Mesenchymal stem cell (in vitro differentiated cells and primary cell): ENCODE results near the gene FAT1.

ENCODE experiments used
- DNase-seq: peaks from one replicate; pipeline ENCODE4 v3.0.0-alpha.2; 2013
- H2AFZ ChIP-seq: one replicate; pipeline ENCODE4 v1.6.1; 2013; ENCODE audit warnings: low read depth, mild to moderate bottlenecking, control low read depth, inconsistent platforms, low read length, moderate library complexity
- H2AK5ac ChIP-seq: 2 replicates; pipeline ENCODE4 v1.6.1; 2013; ENCODE audit warnings: low read length, moderate library complexity, mild to moderate bottlenecking, inconsistent platforms; ENCODE audit not compliant: severe bottlenecking
- H2BK120ac ChIP-seq: one replicate; pipeline ENCODE4 v1.6.1; 2013; ENCODE audit warnings: low read depth, mild to moderate bottlenecking, inconsistent platforms, low read length, moderate library complexity
- H2BK12ac ChIP-seq, 2 experiments: one replicate each; pipeline ENCODE4 v1.6.1; 2013; ENCODE audit warnings: inconsistent platforms in 2 of 2, low read length in 2 of 2, mild to moderate bottlenecking in 2 of 2, moderate library complexity in 2 of 2, control low read depth in 1 of 2
- H2BK15ac ChIP-seq: one replicate; pipeline ENCODE4 v1.6.1; 2013; ENCODE audit warnings: mild to moderate bottlenecking, low read depth, inconsistent platforms; ENCODE audit not compliant: poor library complexity, severe bottlenecking
- H2BK5ac ChIP-seq: 2 replicates; pipeline ENCODE4 v1.6.1; 2013; ENCODE audit warnings: low read depth, mild to moderate bottlenecking, low read length, control low read depth, inconsistent platforms; ENCODE audit not compliant: poor library complexity, severe bottlenecking
- H3K14ac ChIP-seq, 2 experiments: one replicate each; pipeline ENCODE4 v1.6.1; 2013; ENCODE audit warnings: inconsistent platforms in 2 of 2, low read length in 2 of 2, control low read depth in 1 of 2, mild to moderate bottlenecking in 1 of 2, moderate library complexity in 1 of 2
- H3K18ac ChIP-seq, 2 experiments: one replicate each; pipeline ENCODE4 v1.6.1; 2013; ENCODE audit warnings: inconsistent platforms in 2 of 2, low read length in 2 of 2, control low read depth in 1 of 2, low read depth in 1 of 2, mild to moderate bottlenecking in 1 of 2
- H3K23ac ChIP-seq, 2 experiments: one replicate each; pipeline ENCODE4 v1.6.1; 2013; ENCODE audit warnings: inconsistent platforms in 2 of 2, low read length in 2 of 2, mild to moderate bottlenecking in 2 of 2, moderate library complexity in 2 of 2, control low read depth in 1 of 2
- H3K27ac ChIP-seq: 2 replicates; pipeline ENCODE4 v1.5.1; 2013; ENCODE audit warnings: mild to moderate bottlenecking, moderate library complexity, low read length, control low read depth, inconsistent platforms; ENCODE audit not compliant: poor library complexity, severe bottlenecking
- H3K27me3 ChIP-seq, 2 experiments: 2 replicates each; pipeline versions ENCODE4 v1.6.1 to v1.7.0; 2013; ENCODE audit warnings: low read length in 2 of 2, mild to moderate bottlenecking in 2 of 2, moderate library complexity in 2 of 2, control low read depth in 1 of 2, inconsistent platforms in 1 of 2; ENCODE audit not compliant: control insufficient read depth in 1 of 2, insufficient read depth in 1 of 2
- H3K36me3 ChIP-seq, 2 experiments: 2 replicates each; pipeline versions ENCODE4 v1.6.1 to v1.7.0; 2013; ENCODE audit warnings: low read length in 2 of 2, control low read depth in 1 of 2, inconsistent platforms in 1 of 2, low read depth in 1 of 2, mild to moderate bottlenecking in 1 of 2; ENCODE audit not compliant: insufficient read depth in 2 of 2, control insufficient read depth in 1 of 2
- H3K4ac ChIP-seq, 2 experiments: one replicate each; pipeline ENCODE4 v1.6.1; 2013; ENCODE audit warnings: inconsistent platforms in 2 of 2, low read length in 2 of 2, mild to moderate bottlenecking in 2 of 2, moderate library complexity in 2 of 2, control low read depth in 1 of 2, low read depth in 1 of 2
- H3K4me1 ChIP-seq: 2 replicates; pipeline ENCODE4 v1.6.1; 2013; ENCODE audit warnings: low read depth, low read length, control low read depth; ENCODE audit not compliant: control insufficient read depth, insufficient read depth
- H3K4me2 ChIP-seq: 2 replicates; pipeline ENCODE4 v1.6.1; 2013; ENCODE audit warnings: low read length, mild to moderate bottlenecking, inconsistent platforms; ENCODE audit not compliant: poor library complexity, severe bottlenecking
- H3K4me3 ChIP-seq, 2 experiments: 2 replicates each; pipeline versions ENCODE4 v1.5.1 to v1.7.0; 2013; ENCODE audit warnings: low read length in 2 of 2, mild to moderate bottlenecking in 2 of 2, control low read depth in 1 of 2, low read depth in 1 of 2; ENCODE audit not compliant: insufficient read depth in 1 of 2
- H3K79me1 ChIP-seq: replicated peaks from 2 replicates; pipeline ENCODE4 v1.6.1; 2013; ENCODE audit warnings: mild to moderate bottlenecking, control low read depth, low read length, inconsistent platforms; ENCODE audit not compliant: poor library complexity, severe bottlenecking
- H3K9ac ChIP-seq: 2 replicates; pipeline ENCODE4 v1.7.0; 2013; ENCODE audit warnings: mild to moderate bottlenecking, low read length, moderate library complexity
- H3K9me3 ChIP-seq: 2 replicates; pipeline ENCODE4 v1.7.0; 2013; ENCODE audit warnings: mild to moderate bottlenecking, low read length; ENCODE audit not compliant: control insufficient read depth
- H4K8ac ChIP-seq: one replicate; pipeline ENCODE4 v1.6.1; 2013; ENCODE audit warnings: inconsistent platforms, mild to moderate bottlenecking, low read length, moderate library complexity
- H4K91ac ChIP-seq: one replicate; pipeline ENCODE4 v1.6.1; 2013; ENCODE audit warnings: mild to moderate bottlenecking, low read length, inconsistent platforms
- WGBS: methylation state at CpG from one replicate; pipeline ENCODE4 v1.1.7; 2013; ENCODE audit warnings: mixed read lengths; 5-methylcytosine and 5-hydroxymethylcytosine counted together

The FAT1 gene

DNA sequence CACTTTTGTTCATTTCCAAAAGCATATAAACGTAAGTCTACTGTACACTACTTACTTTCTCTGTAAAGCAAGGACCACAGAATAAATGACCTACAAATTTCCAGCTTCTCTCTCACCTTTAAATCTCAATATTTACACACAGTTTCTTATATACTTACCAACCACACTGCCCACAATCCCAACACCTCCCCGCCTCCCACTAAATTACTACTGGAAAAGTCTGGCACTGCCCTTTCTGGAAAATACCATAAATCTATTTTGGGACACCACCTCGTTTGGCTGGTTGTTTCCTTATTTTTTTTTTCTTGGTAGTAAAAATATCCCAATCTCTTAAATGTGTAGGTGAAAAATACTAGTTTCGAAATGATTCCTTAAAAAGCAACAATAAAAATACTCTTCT, 19.6 kb downstream of the FAT1 start:
- Histone ChIP-seq H3K27ac (no peak overlapping the region), H3K4me2 (no peak overlapping the region), H3K4ac (no peak overlapping the region), H3K36me3 (peaks cover 51 to 52% of the 10 kb centered on the region in 2 experiments), H2AK5ac (no peak overlapping the region), H3K4me3 (no peak overlapping the region), H3K9me3 (no peaks in the 10 kb centered on the region), H2BK15ac (no peak overlapping the region), H3K79me1 (no peaks in the 10 kb centered on the region), H3K23ac (no peak overlapping the region), H4K91ac (no peak overlapping the region), H3K9ac (no peak overlapping the region), H2BK5ac (no peak overlapping the region), H2AFZ (no peak overlapping the region), H2BK12ac (no peak overlapping the region), H4K8ac (no peak overlapping the region), H3K14ac (no peak overlapping the region), H3K4me1 (peaks cover 15% of the 10 kb centered on the region), H3K18ac (no peak overlapping the region), H2BK120ac (no peak overlapping the region), H3K27me3 (no peaks in the 10 kb centered on the region)
- DNase-seq: no peak
- WGBS: 98% methylated on average over 2 of the region's 4 CpGs

DNA sequence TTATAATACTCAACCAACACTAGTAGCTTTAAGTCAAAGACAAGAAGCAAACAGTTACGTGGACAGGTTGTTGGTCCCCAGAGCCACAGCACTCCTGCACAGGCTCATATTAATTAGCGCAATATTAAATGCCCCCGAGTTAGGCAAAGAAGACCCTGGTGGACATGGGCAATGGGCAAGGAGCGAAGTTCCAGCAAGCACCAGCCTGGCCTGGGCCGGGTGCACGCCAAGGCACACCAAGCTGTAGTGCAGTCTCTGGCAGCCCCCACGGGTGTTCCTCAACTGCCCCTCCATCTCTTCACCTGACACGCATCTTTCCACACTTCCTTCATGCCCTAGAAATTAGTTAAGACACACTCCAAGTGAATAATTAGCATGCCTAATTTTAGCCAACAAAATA, 20.1 kb downstream of the FAT1 start:
- H2BK12ac ChIP-seq: no peak overlapping the region
- 96% methylated on average over 8 of the region's 8 CpGs for WGBS
- no peak for DNase-seq
- H4K8ac ChIP-seq: no peak overlapping the region
- no peak overlapping the region for H4K91ac ChIP-seq
- no peaks in the 10 kb centered on the region for H3K79me1 ChIP-seq
- H2BK5ac ChIP-seq: no peak overlapping the region
- peaks cover 17% of the 10 kb centered on the region for H3K4me1 ChIP-seq
- H2BK120ac ChIP-seq: no peak overlapping the region
- no peak overlapping the region for H2AFZ ChIP-seq
- no peaks in the 10 kb centered on the region for H3K9me3 ChIP-seq
- no peak overlapping the region for H3K18ac ChIP-seq
- peak overlapping the region in 1 of 2 experiments; percentile 9 for H3K4ac ChIP-seq
- H3K36me3 ChIP-seq: peaks cover 49 to 51% of the 10 kb centered on the region in 2 experiments
- no peak overlapping the region for H3K9ac ChIP-seq
- no peak overlapping the region for H3K4me2 ChIP-seq
- peak overlapping the region in 1 of 2 experiments; percentile 13 for H3K14ac ChIP-seq
- no peak overlapping the region for H3K23ac ChIP-seq
- no peak overlapping the region for H3K27ac ChIP-seq
- no peak overlapping the region for H3K4me3 ChIP-seq
- H2AK5ac ChIP-seq: no peak overlapping the region
- H3K27me3 ChIP-seq: no peaks in the 10 kb centered on the region
- no peak overlapping the region for H2BK15ac ChIP-seq

DNA sequence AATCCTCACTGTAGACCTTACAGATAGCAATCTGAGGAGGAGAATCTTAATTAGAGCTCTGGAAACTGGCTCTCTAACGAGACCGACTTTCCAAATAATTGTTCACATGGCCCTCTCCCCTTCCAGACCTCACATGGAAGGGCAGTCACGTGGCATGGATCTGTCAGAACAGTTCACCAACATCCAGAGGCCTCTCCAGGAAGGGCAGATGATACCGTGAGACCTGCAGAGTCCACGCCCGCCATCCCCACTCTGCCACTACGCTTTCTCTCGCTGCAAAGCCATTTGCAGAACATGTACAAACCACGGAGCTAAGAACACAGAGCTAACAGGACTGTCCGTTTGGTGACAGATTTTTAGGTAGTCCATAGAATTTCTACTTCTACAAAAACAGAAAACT, 20.7 kb downstream of the FAT1 start:
- Histone ChIP-seq H3K4me3 (no peak overlapping the region), H3K79me1 (no peaks in the 10 kb centered on the region), H3K4me1 (peaks cover 20% of the 10 kb centered on the region), H3K27me3 (no peaks in the 10 kb centered on the region), H3K9me3 (no peaks in the 10 kb centered on the region), H3K18ac (no peak overlapping the region), H2BK15ac (no peak overlapping the region), H3K4ac (no peak overlapping the region), H2BK120ac (no peak overlapping the region), H4K8ac (no peak overlapping the region), H2BK12ac (peak overlapping the region in 1 of 2 experiments; percentile 38), H2AK5ac (no peak overlapping the region), H4K91ac (no peak overlapping the region), H2AFZ (no peak overlapping the region), H3K23ac (no peak overlapping the region), H3K27ac (no peak overlapping the region), H3K9ac (no peak overlapping the region), H2BK5ac (no peak overlapping the region), H3K36me3 (peaks cover 51% of the 10 kb centered on the region in 2 experiments), H3K14ac (no peak overlapping the region), H3K4me2 (no peak overlapping the region)
- 93% methylated on average over 8 of the region's 10 CpGs for WGBS
- DNase-seq: no peak

DNA sequence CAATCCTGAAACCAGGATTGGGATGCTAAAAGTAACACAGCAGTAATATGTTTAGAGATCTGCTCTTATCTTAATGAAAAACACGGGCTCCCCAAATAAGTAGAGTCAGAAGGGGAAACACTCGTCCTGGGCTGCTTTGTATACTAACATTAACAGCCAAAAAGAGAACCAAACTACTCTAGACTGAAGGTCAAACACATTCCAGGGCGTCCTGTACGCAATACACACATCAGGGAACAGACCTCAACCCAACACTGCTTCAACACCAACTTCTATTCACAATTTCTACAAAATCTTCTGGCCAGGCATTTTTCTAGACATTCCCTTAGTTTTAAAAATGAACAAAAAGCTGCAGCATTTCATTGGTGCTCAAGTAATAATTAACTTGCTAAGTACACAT, 21.4 kb downstream of the FAT1 start:
- 63% methylated on average over 4 of the region's 4 CpGs for WGBS
- no peaks in the 10 kb centered on the region for H3K27me3 ChIP-seq
- H3K23ac ChIP-seq: no peak overlapping the region
- H3K36me3 ChIP-seq: peaks cover 47 to 51% of the 10 kb centered on the region in 2 experiments
- no peak for DNase-seq
- no peak overlapping the region for H3K27ac ChIP-seq
- H4K91ac ChIP-seq: no peak overlapping the region
- no peak overlapping the region for H2BK5ac ChIP-seq
- H2AK5ac ChIP-seq: no peak overlapping the region
- no peaks in the 10 kb centered on the region for H3K79me1 ChIP-seq
- no peak overlapping the region for H4K8ac ChIP-seq
- no peak overlapping the region for H3K18ac ChIP-seq
- peak overlapping the region in 1 of 2 experiments; percentile 60 for H3K4me3 ChIP-seq
- H3K14ac ChIP-seq: no peak overlapping the region
- no peak overlapping the region for H2BK120ac ChIP-seq
- peak overlapping the region; percentile 89 for H3K9ac ChIP-seq
- H2BK12ac ChIP-seq: no peak overlapping the region
- no peak overlapping the region for H2BK15ac ChIP-seq
- H3K4me2 ChIP-seq: no peak overlapping the region
- H3K4ac ChIP-seq: no peak overlapping the region
- H3K9me3 ChIP-seq: no peaks in the 10 kb centered on the region
- no peak overlapping the region for H2AFZ ChIP-seq
- peaks cover 20% of the 10 kb centered on the region for H3K4me1 ChIP-seq
